HG03095 (cell line): ENCODE data around the gene ARHGAP1.

Source experiments
- ATAC-seq: cut with Tn5 transposase; IDR thresholded peaks from one replicate; pipeline ENCODE4 v1.9.1; 2021; ENCODE audit warnings: moderate library complexity; ENCODE audit not compliant: unreplicated experiment

Gene ARHGAP1

GRCh38 chr11:46643531-46643930 lies 56.9 kb downstream of the ARHGAP1 start:
- ATAC-seq = no peak

GRCh38 chr11:46642627-46643335 lies 57.6 kb downstream of the ARHGAP1 start:
- no peak for ATAC-seq

- no peak for ATAC-seq
Measured at GRCh38 chr11:46641639-46642038, 58.8 kb downstream of the ARHGAP1 start.

- no peak for ATAC-seq
Measured at GRCh38 chr11:46640036-46640788, 60.2 kb downstream of the ARHGAP1 start.

GRCh38 chr11:46639197-46639839 lies 61.1 kb downstream of the ARHGAP1 start:
- ATAC-seq = no peak

- no peak for ATAC-seq
Measured at GRCh38 chr11:46637546-46637945, 62.9 kb downstream of the ARHGAP1 start.

DNA sequence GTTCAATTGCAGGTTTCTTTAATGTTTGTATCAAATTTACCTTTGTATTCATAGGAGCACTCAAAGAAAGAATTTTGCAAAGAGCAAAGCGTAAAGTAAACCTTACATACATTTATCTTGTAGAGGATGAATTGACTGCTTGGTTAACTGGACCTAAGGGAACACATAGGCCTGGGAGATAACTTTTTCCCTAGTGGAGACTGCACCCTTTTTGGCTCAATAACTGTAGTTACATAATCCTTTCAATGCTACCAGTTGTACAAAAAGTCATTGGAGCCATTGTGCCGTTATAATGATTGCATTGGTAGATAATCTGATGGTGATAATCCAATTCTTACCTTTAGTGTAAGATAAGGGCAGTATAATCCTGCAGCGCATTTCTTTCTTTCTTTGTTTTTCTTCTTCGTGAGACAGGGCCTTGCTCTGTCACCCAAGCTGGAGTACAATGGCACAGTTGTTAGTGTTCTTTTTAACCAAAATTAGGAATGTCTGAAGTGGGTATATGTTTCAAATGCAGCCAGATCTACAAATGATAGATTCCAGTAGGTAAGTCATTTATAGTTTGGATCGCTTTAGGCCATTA lies 64.8 kb downstream of the ARHGAP1 start:
- ATAC-seq = no peak

GRCh38 chr11:46633291-46634217 lies 66.9 kb downstream of the ARHGAP1 start:
- ATAC-seq = no peak

DNA sequence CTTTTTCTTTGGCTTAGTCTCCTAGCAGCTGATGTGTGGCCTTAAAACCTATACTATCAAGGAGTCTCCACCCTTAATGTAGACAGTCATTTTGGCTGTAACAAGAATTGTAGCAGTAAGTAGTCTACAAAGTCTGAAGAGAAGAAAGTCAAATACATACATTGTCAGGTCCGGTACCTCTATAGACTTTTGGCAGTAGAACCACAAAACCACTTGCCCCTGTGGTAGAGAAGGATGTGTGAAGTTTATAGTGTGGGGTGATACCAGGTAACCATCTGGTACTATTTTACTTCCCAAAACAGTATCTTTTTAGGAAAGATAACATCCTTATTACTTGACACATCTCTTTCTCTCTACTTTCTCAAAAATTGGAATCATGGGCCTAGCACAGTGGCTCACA lies 67.9 kb downstream of the ARHGAP1 start:
- no peak for ATAC-seq

- no peak for ATAC-seq
Measured at GRCh38 chr11:46631676-46632075, 68.7 kb downstream of the ARHGAP1 start.

DNA sequence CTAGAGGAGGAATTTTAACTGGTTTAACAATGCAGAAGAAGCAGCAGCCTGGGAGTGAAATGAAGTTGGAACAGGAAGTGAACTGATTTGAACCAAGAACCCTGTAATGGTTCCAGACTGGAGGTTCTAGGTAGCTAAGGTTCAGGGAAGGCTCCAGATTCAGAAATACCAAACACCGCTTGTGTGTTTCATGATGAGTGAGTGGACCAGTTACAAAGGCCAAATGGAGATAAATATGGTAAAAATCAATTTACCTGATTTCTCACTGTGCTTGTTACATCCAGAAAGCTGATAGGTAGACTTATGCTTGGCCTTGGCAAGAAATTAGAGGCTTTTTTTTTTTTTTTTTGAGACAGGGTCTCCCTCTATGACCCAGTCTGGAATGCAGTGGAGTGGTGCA lies 70.2 kb downstream of the ARHGAP1 start:
- no peak for ATAC-seq

- ATAC-seq = no peak
Measured at GRCh38 chr11:46628961-46629360, 71.5 kb downstream of the ARHGAP1 start.
